Measurements from ENCODE around the gene MAGEA4.

- no peak for TF ChIP-seq CTCF (conservative IDR thresholded peaks at IDR 0.05 in 1 of 2, IDR thresholded peaks at IDR 0.05 in 1 of 2; ENCODE audit: extremely low read depth in 1 of 2, insufficient read depth in 1 of 2, low read depth in 1 of 2, low read length in 2 of 2)
- no peak for TF ChIP-seq EZH2 (IDR thresholded peaks at IDR 0.05; ENCODE audit: borderline replicate concordance, low read length)
Measured at GRCh38 chrX:151970661-151971060, 58.0 kb downstream of the MAGEA4 start.

All from mammary epithelial cell (primary cell).